Keratinocyte (primary cell): Measurements from ENCODE around the gene COLGALT1.

ENCODE experiments used
- EZH2 ChIP-seq: IDR thresholded peaks from one replicate; pipeline ENCODE4 v1.6.1; 2012; ENCODE audit warnings: inconsistent platforms, mild to moderate bottlenecking, low read length, moderate library complexity
- TF ChIP-seq, protein P1 (sequence below), 3 experiments: IDR thresholded peaks in 1 of 3; conservative IDR thresholded peaks in 1 of 3; optimal IDR thresholded peaks in 1 of 3; 2 replicates in 2 of 3; 3 replicates in 1 of 3; pipeline versions ENCODE3 to v1.5.1; 2011; ENCODE audit warnings: low read length in 3 of 3, mild to moderate bottlenecking in 3 of 3, moderate library complexity in 2 of 3, control low read depth in 1 of 3, inconsistent platforms in 1 of 3; ENCODE audit not compliant: insufficient read depth in 2 of 3; ENCODE audit errors: extremely low read depth in 1 of 3

DNA sequence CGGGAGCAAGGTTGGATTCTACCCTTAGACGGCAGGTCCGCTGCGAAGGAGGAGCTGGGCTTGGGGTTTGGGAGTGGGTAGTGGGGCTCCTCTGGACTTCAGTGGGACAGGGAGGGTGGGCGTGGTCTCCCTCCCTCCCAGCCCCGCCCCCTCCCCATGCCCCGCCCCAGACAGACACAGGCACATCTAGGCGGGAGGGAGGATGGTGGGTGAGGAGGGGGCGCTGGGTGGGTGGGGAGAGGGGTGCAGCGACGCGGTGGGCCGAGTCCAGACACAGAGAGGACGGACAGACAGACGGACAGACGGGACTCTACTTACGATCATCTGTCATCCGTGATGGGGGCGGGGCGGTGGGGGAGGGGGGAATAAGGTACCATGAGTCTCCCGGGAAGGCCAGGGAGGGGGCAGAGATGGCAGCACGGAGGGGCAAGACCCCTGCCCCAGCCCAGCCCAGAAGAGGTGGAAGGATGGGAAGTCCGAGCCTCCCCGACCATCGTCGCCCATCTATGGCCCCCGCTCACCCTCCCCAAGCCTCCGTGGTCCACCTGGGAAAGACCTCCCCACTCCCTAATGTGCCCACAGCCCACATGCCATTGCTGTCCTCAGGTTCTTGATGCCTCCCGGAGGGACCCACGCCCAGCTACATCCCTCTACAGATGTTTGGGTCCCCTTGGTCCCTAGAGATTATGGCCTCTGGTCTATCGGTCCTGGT lies 67.9 kb downstream of the COLGALT1 start:
- TF ChIP-seq, protein P1, sequence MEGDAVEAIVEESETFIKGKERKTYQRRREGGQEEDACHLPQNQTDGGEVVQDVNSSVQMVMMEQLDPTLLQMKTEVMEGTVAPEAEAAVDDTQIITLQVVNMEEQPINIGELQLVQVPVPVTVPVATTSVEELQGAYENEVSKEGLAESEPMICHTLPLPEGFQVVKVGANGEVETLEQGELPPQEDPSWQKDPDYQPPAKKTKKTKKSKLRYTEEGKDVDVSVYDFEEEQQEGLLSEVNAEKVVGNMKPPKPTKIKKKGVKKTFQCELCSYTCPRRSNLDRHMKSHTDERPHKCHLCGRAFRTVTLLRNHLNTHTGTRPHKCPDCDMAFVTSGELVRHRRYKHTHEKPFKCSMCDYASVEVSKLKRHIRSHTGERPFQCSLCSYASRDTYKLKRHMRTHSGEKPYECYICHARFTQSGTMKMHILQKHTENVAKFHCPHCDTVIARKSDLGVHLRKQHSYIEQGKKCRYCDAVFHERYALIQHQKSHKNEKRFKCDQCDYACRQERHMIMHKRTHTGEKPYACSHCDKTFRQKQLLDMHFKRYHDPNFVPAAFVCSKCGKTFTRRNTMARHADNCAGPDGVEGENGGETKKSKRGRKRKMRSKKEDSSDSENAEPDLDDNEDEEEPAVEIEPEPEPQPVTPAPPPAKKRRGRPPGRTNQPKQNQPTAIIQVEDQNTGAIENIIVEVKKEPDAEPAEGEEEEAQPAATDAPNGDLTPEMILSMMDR (optimal IDR thresholded peaks at IDR 0.05 in 1 of 3, IDR thresholded peaks at IDR 0.05 in 1 of 3, conservative IDR thresholded peaks at IDR 0.05 in 1 of 3; ENCODE audit: extremely low read depth in 1 of 3, insufficient read depth in 2 of 3, low read length in 3 of 3) = no peak
- no peak for TF ChIP-seq EZH2
